Measurements from ENCODE around the gene SLC27A4.
"Not testable (repeated sequence)": the region's sequence is repeated elsewhere in the genome, so short reads cannot be mapped to it uniquely, and the experiment has no call there.

SLC27A4 gene

DNA sequence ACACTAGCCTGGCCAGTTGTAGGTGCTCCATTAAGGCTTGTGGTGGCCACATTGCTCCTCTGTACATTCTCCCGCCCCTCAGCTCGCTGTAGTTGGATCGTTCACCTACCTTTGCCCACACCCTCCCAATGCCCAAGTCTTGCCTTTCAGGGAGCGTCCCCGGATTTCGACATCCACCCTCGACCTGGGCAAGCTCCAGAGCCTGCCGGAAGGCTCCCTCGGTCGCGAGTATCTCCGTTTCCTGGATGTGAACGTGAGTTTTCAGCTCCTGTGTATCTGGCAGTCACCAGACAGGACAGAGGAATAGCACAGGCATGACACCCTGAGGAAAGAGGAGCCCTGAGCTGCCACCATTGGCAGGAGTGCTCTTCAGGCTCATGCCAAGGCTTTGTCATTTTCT is 14.7 kb upstream of the SLC27A4 start:
- DNase-seq = no peak

GRCh38 chr9:128333451-128333869 is 6.9 kb upstream of the SLC27A4 start:
- DNase-seq = no peak

DNA sequence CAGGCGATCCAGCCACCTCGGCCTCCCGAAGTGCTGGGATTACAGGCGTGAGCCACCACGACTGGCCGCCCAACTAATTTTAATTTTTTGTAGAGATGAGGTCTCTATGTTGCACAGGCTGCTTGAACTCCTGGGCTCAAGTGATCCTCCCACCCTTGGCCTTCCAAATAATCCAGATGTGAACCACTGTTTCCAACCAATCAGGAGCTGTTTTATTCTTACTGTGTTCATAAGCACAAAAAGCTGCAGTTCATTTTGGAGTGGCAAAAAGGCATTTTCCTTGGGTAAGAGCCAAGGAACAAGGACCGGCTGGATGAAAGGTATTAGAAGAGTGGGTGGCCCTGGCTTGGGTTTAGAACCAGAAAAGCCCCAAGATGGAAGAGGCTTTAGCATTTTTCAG is 5.2 kb upstream of the SLC27A4 start:
- DNase-seq = no peak

DNA sequence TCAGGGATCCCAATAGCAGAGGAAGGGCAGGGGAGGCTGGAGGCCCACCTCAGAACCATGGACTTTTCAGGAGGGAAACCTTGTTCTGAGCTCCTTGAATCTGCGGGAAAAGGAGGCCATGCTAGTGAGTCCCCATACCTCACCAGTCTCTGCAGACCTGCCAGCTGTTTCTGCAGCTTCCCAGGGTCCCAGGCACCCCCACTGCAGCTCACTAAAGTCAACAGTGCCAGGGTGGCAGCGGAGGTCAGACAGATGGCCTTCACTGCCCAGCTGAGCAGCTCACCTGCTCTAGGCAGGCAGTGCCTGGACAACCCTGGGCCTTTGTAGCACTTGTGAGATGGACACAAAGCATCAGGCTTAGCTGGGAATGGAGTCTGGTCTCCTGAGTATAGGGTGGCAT is 4.4 kb upstream of the SLC27A4 start:
- DNase-seq = no peak

GRCh38 chr9:128337936-128338335 is 2.4 kb upstream of the SLC27A4 start:
- no peak for DNase-seq

DNA sequence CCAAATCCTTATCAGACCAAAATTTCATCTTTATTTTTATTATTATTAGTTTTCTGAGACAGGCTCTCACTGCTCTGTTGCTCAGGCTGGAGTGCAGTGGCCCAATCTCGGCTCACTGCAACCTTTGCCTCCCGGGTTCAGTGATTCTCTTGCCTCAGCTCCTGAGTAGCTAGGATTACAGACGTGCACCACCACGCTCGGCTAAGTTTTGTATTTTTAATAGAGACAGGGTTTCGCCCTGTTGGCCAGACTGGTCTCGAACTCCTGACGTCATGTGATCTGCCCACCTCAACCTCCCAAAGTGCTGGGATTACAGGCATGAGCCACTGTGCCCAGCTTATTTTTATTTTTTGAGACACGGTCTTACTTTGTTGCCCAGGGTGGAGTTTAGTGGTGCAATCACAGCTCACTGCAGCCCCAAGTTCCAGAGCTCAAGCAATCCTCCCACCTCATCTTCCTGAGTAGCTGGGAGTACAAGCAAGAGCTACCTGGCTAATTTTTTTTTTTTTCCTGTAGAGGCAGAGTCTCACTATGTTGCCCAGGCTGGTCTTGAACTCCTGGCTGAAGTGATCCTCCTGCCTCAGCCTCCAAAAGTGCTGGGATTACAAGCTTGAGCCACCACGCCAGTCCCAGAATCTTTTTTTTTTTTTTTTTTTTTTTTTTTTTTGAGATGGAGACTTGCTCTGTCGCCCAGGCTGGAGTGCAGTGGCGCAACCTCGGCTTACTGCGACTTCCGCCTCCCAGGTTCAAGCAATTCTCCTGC is 1.3 kb upstream of the SLC27A4 start:
- not testable (repeated sequence) for DNase-seq

DNA sequence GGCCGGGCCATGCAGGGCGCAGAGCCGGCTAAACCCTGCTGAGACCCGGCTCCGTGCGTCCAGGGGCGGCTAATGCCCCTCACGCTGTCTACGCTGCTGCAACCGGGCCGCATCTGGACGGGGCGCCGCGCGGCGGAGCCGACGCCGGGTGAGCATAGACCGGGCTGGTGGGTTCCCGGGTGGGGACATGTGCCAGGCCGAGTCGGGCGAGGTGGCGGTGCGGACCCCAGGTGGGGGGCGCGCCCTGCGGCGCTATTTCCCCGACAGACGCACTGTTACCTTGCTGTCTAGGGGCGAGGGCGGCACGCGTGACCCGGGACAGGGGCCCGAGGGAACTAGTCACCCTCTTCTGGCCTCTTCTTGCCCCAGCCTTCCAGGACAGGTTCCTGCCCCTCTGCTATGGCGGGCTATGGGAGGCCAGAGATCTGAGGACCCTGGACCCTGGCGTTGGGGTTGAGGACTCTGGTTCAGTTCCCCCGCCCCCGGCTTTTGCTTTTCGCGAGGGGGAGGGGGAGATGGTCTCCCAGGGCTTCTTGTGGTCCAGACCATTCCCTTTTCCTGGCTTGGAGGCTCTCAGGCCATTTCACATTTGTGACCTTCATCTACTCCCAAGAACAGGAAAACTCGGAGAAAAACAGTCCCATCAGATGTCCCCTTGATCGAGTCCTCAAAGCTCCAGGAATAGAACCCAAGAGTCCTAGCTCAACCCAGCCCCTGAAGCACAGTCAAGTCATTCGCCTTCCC is 536 bp downstream of the SLC27A4 start:
- peak in 1 of 6 experiments; percentile 42 for DNase-seq

DNA sequence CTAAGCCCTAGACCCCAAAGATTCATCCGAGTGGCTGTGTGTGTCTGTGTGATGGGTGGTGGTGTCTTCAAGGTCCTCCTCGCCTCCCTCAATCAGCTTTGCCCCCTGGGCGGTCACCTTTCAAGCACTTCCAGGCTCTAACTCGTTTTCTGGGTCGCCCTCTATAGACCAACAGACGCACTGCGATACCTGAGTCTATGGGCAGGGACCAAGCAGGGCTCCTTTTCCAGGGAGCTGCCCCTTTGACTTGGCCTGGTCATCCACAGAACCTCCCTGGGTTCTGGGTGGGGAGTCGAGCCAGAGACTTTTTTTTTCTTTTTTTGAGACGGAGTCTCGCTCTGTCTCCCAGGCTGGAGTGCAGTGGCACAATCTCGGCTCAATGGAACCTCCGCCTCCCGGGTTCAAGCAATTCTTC is 1.1 kb downstream of the SLC27A4 start:
- peak; percentile 23 to 63 (median 47) for DNase-seq

DNA sequence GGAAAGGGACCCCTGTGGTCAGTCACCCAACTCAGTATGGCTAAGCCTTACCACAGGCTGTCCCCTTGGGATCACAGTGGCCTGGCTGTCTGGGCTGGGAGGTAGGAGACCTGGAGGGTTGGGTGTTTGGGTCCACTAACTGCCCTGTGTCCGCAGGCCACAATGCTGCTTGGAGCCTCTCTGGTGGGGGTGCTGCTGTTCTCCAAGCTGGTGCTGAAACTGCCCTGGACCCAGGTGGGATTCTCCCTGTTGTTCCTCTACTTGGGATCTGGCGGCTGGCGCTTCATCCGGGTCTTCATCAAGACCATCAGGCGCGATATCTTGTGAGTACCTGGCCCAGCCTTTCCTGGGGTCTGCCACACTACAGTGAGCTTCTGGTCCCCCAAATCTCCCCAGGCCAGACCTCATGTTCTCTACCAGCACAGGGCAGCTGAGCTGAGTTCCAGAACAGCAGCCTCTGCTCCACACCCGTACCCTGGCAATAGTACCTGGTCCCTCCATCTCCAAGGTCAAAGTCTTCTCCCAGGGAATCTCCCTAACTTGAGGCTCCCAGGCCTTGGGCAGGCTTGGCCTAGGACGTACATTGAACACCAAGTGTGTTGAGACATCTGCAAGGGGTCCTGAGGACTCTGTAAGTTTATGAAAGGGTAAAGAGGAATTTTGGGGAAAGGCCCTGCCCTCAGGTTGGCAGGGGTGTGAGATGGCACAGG is 2.8 kb downstream of the SLC27A4 start:
- no peak for DNase-seq

GRCh38 chr9:128343855-128344254 is 3.5 kb downstream of the SLC27A4 start:
- no peak for DNase-seq

GRCh38 chr9:128344931-128345605 is 4.7 kb downstream of the SLC27A4 start:
- DNase-seq = no peak

GRCh38 chr9:128349125-128349524 is 8.8 kb downstream of the SLC27A4 start:
- DNase-seq = no peak

GRCh38 chr9:128349772-128350171 is 9.4 kb downstream of the SLC27A4 start:
- no peak for DNase-seq

GRCh38 chr9:128355451-128355850 is 15.1 kb downstream of the SLC27A4 start:
- DNase-seq = no peak

DNA sequence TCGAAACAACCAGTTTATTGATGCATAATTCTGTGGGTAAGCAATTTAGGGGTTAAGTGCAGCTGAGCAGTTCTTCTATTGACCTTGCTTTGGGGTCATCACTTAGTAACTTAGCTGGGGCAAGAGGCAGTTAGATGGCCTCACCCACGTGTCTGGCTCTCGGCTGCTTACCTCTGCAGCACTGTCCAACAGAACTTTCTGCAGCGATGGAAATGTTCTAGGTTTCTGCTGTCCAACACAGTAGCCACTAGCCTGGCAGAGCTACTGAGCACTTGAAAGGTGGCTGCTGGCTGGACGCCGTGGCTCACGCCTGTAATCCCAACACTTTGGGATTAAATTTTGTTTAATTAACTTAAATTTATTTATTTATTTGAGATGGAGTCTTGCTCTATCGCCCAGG is 17.8 kb downstream of the SLC27A4 start:
- no peak for DNase-seq

GRCh38 chr9:128358861-128359260 is 18.5 kb downstream of the SLC27A4 start:
- no peak for DNase-seq

GRCh38 chr9:128360826-128361225 is 20.5 kb downstream of the SLC27A4 start:
- no peak for DNase-seq

DNA sequence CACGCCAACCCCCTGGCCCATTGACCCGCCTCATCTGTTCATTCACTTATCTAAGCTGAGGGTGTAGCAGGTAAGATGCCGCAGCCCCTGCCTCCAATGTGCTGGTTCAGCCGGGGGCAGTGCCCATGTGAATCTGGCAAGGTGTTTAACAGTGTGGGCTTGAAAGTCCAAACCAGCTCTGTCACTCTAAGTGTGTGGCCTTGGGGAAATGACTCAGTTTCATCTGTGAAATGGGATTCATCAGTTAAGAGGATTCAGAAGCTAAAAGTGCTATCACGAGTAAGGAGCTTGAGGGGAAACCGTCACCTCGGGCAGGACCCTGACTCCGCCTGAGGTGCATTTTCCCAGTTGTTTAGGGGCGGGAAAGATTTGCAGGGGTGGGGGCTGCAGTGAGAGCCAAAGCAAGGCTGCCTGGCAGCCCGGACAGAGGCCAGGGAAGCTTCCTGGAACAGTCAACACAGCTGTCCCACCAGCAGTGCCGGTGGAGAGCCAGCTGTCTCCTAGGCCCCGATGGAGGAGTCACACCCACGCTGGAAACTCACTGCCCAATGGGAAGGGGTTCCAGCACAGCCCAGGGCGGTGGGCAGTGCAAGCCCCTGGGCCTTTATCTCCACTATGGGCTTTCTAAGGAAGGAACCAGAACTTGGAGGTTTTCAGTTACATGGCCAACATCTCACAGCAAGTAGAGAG is 21.1 kb downstream of the SLC27A4 start:
- DNase-seq = no peak

DNA sequence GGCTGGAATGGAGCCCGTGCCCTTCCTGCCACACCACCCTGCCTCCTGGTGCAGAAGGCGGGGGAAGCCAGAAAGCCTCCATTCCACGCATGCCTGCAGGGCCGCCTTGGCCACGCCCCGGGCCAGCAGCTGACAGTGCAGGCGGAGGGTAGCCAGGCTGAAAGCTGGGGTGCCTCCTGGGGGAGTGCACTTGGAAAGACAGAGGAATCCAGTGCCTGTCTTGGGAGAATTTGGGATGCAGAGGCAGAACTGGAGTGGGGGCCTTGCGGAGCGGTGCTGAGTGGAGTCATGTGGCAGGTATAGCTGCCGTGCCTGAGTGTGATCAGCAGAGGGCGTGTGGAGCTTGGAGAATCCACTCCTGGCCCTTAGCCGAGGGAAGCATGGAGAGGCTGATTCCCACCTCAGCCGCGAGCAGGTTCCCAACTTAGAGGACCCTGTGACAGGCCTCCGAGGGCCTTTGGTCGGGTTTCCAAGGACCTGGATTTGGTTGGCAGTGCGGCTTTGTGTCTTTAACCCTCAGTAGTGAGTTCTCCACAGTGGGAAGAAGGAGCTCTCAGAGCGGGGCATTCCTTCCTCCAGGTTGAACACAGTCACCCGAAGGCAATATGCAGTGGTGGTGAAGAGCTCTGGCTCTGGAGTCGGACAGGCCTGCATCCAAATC is 21.8 kb downstream of the SLC27A4 start:
- DNase-seq = peak; percentile 46 to 74 (median 65)

DNA sequence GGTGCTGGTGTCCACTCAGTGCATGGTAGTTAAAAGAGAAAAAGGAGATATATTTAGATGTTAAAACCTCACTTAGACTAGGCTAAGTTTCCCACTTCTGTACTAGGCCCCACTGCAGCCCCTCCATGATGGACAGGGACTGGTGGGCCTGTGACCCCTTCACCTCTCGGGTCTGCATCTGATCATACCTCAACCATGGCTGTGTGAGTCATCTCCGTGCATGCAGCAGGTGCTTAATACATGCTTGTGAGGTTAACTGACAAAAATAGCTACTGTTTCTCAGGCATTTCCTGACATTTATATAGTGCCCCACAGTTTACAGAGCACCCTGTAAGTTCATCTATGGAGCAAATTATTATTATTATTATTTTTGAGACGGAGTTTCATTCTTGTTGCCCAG is 22.4 kb downstream of the SLC27A4 start:
- no peak for DNase-seq

GRCh38 chr9:128365525-128365924 is 25.2 kb downstream of the SLC27A4 start:
- DNase-seq = no peak
